Measurements from ENCODE around the gene SMAD3. TPM values are rescaled to one million over a fixed set of nuclear protein-coding genes. Genes with fewer than 3 reads are reported as not detected.
A peak's percentile ranks its signal among the peaks of the same experiment; 100 is the strongest.

SMAD3 gene
- total RNA-seq, 2 experiments from 2014 or later = 41.2 to 77.8 TPM

DNA sequence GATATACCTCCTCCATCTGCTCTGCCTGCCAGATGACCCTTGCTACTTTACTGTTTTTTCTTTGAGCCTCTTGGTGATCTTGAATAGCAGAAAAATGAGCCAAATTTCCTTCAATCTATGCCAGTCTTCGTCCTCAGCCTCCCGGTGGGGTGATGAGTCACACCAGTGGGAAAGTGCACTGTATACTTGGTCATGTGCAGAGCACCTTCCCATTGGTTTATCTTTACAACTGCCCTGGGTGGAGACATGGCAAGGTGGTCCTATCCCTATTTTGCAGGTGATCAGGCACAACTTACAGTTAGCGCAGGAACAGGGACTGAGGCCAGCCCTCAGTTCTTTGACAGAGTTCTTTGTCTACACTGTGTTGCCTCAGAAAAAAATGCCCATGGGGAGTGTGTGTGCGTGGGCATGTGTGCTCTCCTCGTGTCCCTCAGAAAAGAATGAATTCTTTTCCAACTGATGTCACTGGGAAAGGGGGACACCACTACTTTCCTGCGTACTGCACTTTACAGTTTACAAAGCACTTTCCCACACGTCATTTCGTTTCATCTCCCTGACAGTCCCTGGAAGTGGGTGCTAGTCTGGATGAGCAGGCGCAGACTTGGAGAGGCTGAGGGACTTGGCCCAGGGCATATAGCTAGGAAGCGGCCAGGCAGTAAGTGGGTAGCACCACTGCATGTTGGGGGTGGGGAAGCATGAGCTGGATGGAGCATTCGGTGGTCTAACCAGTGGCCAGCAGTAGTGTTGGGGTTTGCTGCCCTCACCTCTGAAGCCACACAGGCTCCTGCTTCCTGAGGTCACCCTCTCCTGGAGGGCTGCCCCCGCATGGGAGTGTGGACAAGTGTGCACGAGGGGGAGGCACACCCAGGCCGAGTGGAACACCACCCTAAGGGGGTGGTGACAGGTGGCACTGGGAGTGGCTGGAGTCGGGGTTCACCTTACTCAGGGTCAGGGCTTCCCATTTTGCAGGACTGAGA lies 24.1 kb downstream of the SMAD3 start:
- ChIA-PET POLR2A (no interaction called here), CTCF (ENCODE audit: unreplicated experiment) (no interaction called here)
- H3K9me3 ChIP-seq (ENCODE audit: low read length) = no peaks in the 10 kb centered on the region
- intact Hi-C loops (cut with micrococcal nuclease; ENCODE audit: unreplicated experiment) = loop anchor here (10.0 kb wide), 1 partner anchor 385 kb away; the partner anchor contains the start of gene SMAD6
- H3K4me3 ChIP-seq (ENCODE audit: low read depth, low read length, poor library complexity, severe bottlenecking) = no peak overlapping the region
- H2AFZ ChIP-seq (ENCODE audit: low read length) = no peak overlapping the region
- no TSS peak for BruUV-seq (replicated peaks)
- no peaks in the 10 kb centered on the region for H4K20me1 ChIP-seq (ENCODE audit: insufficient read depth, low read length)
- H3K27ac ChIP-seq (ENCODE audit: low read depth, low read length, poor library complexity, severe bottlenecking) = no peak overlapping the region
- peaks cover 86% of the 10 kb centered on the region for H3K79me2 ChIP-seq (ENCODE audit: insufficient read depth, low read depth, low read length)
- peak overlapping the region; percentile 84 for H3K4me2 ChIP-seq (ENCODE audit: low read length)
- no peaks in the 10 kb centered on the region for H3K9me2 ChIP-seq (ENCODE audit: insufficient read depth, low read length)
- H3K4me1 ChIP-seq (ENCODE audit: insufficient read depth, low read length, poor library complexity, severe bottlenecking) = peaks cover 95% of the 10 kb centered on the region
- DNase-seq (ENCODE audit: low spot score) = no peak
- TF ChIP-seq EZH2phosphoT487 (IDR thresholded peaks at IDR 0.05; ENCODE audit: borderline replicate concordance, low read depth, low read length) (no peak), CTCF (conservative IDR thresholded peaks at IDR 0.05; ENCODE audit: low read length) (no peak)
- peaks cover 8% of the 10 kb centered on the region; the same call in 1 of the 2 replicates for H3K36me3 ChIP-seq (ENCODE audit: insufficient read depth, low read length)

DNA sequence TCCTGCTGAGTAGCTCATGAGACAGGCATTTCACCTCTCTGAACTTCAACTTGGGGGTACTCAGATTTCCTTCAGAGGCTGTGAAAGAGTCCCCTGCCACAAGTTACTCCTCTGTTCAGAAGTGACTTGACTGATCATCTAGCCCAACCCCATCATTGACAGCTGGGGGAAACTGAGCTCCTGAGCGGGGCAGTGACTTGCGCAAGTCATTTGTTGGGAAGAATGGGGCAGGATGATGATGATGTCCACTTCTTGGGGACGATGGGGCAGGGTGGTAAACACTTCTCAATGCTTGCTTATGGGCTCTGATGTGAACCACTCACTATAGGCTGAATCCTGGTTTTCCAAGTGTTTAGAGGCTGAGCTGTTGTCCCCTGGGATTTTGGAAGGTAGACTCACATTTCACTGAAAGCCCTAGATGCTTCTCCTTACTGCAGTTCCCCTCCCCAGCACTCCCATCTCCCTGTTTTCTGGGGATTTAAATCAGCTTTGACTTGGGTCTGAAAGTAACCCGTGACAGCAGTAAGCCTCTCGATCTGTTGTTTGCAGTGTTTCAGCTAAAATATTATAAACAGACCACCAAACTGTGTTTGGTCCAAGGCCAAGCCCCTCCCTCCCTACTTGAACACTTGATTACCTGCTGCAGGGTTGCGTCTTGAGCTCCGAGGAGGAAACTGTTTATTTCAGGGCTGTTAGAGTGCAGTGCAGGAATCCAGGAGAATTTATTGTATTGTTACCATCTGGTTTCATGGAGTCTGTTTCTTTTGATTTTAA lies 25.1 kb downstream of the SMAD3 start:
- Histone ChIP-seq H3K36me3 (ENCODE audit: insufficient read depth, low read length) (peaks cover 16% of the 10 kb centered on the region), H3K27ac (ENCODE audit: low read depth, low read length, poor library complexity, severe bottlenecking) (peak overlapping the region; percentile 97), H3K9me3 (ENCODE audit: low read length) (no peaks in the 10 kb centered on the region), H3K79me2 (ENCODE audit: insufficient read depth, low read depth, low read length) (peaks cover 86% of the 10 kb centered on the region), H4K20me1 (ENCODE audit: insufficient read depth, low read length) (no peaks in the 10 kb centered on the region), H3K9me2 (ENCODE audit: insufficient read depth, low read length) (no peaks in the 10 kb centered on the region), H3K4me1 (ENCODE audit: insufficient read depth, low read length, poor library complexity, severe bottlenecking) (peaks cover 95% of the 10 kb centered on the region), H2AFZ (ENCODE audit: low read length) (no peak overlapping the region), H3K4me2 (ENCODE audit: low read length) (peak overlapping the region; percentile 84), H3K4me3 (ENCODE audit: low read depth, low read length, poor library complexity, severe bottlenecking) (peak overlapping the region; percentile 48)
- CTCF ChIA-PET (ENCODE audit: unreplicated experiment) = no interaction called here
- no peak for DNase-seq (ENCODE audit: low spot score)
- intact Hi-C loops (cut with micrococcal nuclease; ENCODE audit: unreplicated experiment) = no loop called here
- BruUV-seq (replicated peaks) = no TSS peak
- TF ChIP-seq EZH2phosphoT487 (IDR thresholded peaks at IDR 0.05; ENCODE audit: borderline replicate concordance, low read depth, low read length) = no peak
- no peak for TF ChIP-seq CTCF (conservative IDR thresholded peaks at IDR 0.05; ENCODE audit: low read length)
- POLR2A ChIA-PET = interaction anchor here (0.9 to 4.2 kb wide), 2 partner anchors 10 to 12 kb away, joined by 3 to 29 read pairs; no protein-coding TSS in a partner anchor
